Dermis blood vessel endothelial cell (primary cell): ENCODE data around the gene PARP14. TPM values are rescaled to one million over a fixed set of nuclear protein-coding genes. Genes with fewer than 3 reads are reported as not detected.

Source experiments
- DNase-seq: peaks from one replicate; pipeline ENCODE4 v3.0.0; 2010
- total RNA-seq: library from RNA; depleted of rRNA; stranded (reverse); fragments of >200 nt; gene quantifications from 2 replicates; pipeline ENCODE4 v1.2.3, GENCODE V29; 2014

The PARP14 gene
- total RNA-seq, 1 donor from 2014 or later = 161 TPM

- no peak for DNase-seq
Observed at GRCh38 chr3:122773944-122774509, 93.4 kb downstream of the PARP14 start.

GRCh38 chr3:122774564-122774963 lies 93.9 kb downstream of the PARP14 start:
- DNase-seq = no peak

GRCh38 chr3:122776675-122777468 lies 96.2 kb downstream of the PARP14 start:
- DNase-seq = no peak

- no peak for DNase-seq
Observed at GRCh38 chr3:122777563-122777962, 96.9 kb downstream of the PARP14 start.

Other genes with a start within 250 kb of the PARP14 start
- gene KPNA1, start 165.9 kb upstream of the PARP14 start, total RNA-seq = 36.4 and 63.3 TPM in 2 replicates
- gene PARP9, start 116.5 kb upstream of the PARP14 start, total RNA-seq = 23.0 and 23.4 TPM in 2 replicates
- gene DTX3L, start 116.5 kb upstream of the PARP14 start, total RNA-seq = 23.8 and 36.4 TPM in 2 replicates
- gene PARP15, start 103.2 kb upstream of the PARP14 start, total RNA-seq = 0.17 and 0.47 TPM in 2 replicates
- gene HSPBAP1, start 113.0 kb downstream of the PARP14 start, total RNA-seq = 6.3 and 13.4 TPM in 2 replicates
- 15.3 and 18.7 TPM in 2 replicates for gene SLC49A4, start 114.2 kb downstream of the PARP14 start, total RNA-seq